Osteoblast (primary cell): ENCODE data around the gene SIM2. TPM values are rescaled to one million over a fixed set of nuclear protein-coding genes. Genes with fewer than 3 reads are reported as not detected.

ENCODE experiments used
- DNase-seq: peaks from one replicate; pipeline ENCODE4 v3.0.0; 2011; ENCODE audit warnings: low spot score, mixed read lengths; ENCODE audit not compliant: insufficient read length; ENCODE audit errors: missing footprints
- H2AFZ ChIP-seq: 2 replicates; pipeline ENCODE4 v1.6.0; 2011; ENCODE audit warnings: mild to moderate bottlenecking, low read length
- H3K27ac ChIP-seq: 2 replicates; pipeline ENCODE4 v1.5.1; 2011; ENCODE audit warnings: mild to moderate bottlenecking, low read depth, low read length, moderate library complexity
- H3K27me3 ChIP-seq: 2 replicates; pipeline ENCODE4 v1.6.0; 2012; ENCODE audit warnings: mild to moderate bottlenecking, control low read depth, inconsistent platforms, low read length, moderate library complexity; ENCODE audit not compliant: insufficient read depth
- H3K36me3 ChIP-seq: 2 replicates; pipeline ENCODE4 v1.5.1; 2011; ENCODE audit warnings: mild to moderate bottlenecking, low read length, control low read depth, moderate library complexity; ENCODE audit not compliant: insufficient read depth
- H3K4me1 ChIP-seq: 2 replicates; pipeline ENCODE4 v1.5.1; 2011; ENCODE audit warnings: mild to moderate bottlenecking, low read length, control low read depth, moderate library complexity; ENCODE audit not compliant: insufficient read depth
- H3K4me2 ChIP-seq: 2 replicates; pipeline ENCODE4 v1.6.0; 2011; ENCODE audit warnings: mild to moderate bottlenecking, low read length; ENCODE audit not compliant: insufficient read depth
- H3K4me3 ChIP-seq: fragments of 200-600 bp; sonication (generic); 3 replicates; pipeline ENCODE4 v1.5.1; 2012; ENCODE audit warnings: mild to moderate bottlenecking, low read length, inconsistent platforms; ENCODE audit not compliant: insufficient read depth
- H3K79me2 ChIP-seq: 2 replicates; pipeline ENCODE4 v1.6.0; 2012; ENCODE audit warnings: mild to moderate bottlenecking, low read length, control low read depth, inconsistent platforms; ENCODE audit not compliant: insufficient read depth
- H3K9me3 ChIP-seq: 2 replicates; pipeline ENCODE4 v1.5.1; 2011; ENCODE audit warnings: low read depth, low read length, control low read depth
- H4K20me1 ChIP-seq: 2 replicates; pipeline ENCODE4 v1.6.0; 2012; ENCODE audit warnings: mild to moderate bottlenecking, low read length, control low read depth; ENCODE audit not compliant: insufficient read depth
- CTCF ChIP-seq: IDR thresholded peaks from 2 replicates; pipeline ENCODE4 v1.5.1; 2011; ENCODE audit warnings: mild to moderate bottlenecking, low read depth, low read length, moderate library complexity; ENCODE audit errors: extremely low read depth
- total RNA-seq: library from RNA; depleted of rRNA; stranded (reverse); fragments of >200 nt; gene quantifications from 2 replicates; pipeline ENCODE4 v1.2.3, GENCODE V29; 2012

Gene SIM2
- total RNA-seq, 1 donor = 3.6 TPM

- no peak overlapping the region for H3K4me3 ChIP-seq
- H3K79me2 ChIP-seq = no peaks in the 10 kb centered on the region
- no peaks in the 10 kb centered on the region for H3K4me1 ChIP-seq
- TF ChIP-seq CTCF = no peak
- H3K4me2 ChIP-seq = no peak overlapping the region
- peaks cover 18% of the 10 kb centered on the region for H3K27me3 ChIP-seq
- no peaks in the 10 kb centered on the region for H3K9me3 ChIP-seq
- H4K20me1 ChIP-seq = no peaks in the 10 kb centered on the region
- no peak for DNase-seq
- H3K36me3 ChIP-seq = no peaks in the 10 kb centered on the region
- H2AFZ ChIP-seq = no peak overlapping the region
- no peak overlapping the region for H3K27ac ChIP-seq
These were observed 26.2 kb upstream of the SIM2 start for GRCh38 chr21:36672737-36673136.

GRCh38 chr21:36676039-36676950 is 22.6 kb upstream of the SIM2 start:
- Histone ChIP-seq H2AFZ (no peak overlapping the region), H3K4me2 (no peak overlapping the region), H3K27me3 (peaks cover 15% of the 10 kb centered on the region), H3K27ac (no peak overlapping the region), H3K4me3 (no peak overlapping the region), H4K20me1 (no peaks in the 10 kb centered on the region), H3K79me2 (no peaks in the 10 kb centered on the region), H3K9me3 (peaks cover 6% of the 10 kb centered on the region), H3K36me3 (no peaks in the 10 kb centered on the region), H3K4me1 (no peaks in the 10 kb centered on the region)
- no peak for TF ChIP-seq CTCF
- DNase-seq = no peak

- H3K27ac ChIP-seq = no peak overlapping the region
- no peak overlapping the region for H2AFZ ChIP-seq
- no peaks in the 10 kb centered on the region for H4K20me1 ChIP-seq
- H3K4me2 ChIP-seq = no peak overlapping the region
- TF ChIP-seq CTCF = no peak
- peaks cover 6% of the 10 kb centered on the region for H3K9me3 ChIP-seq
- peaks cover 15% of the 10 kb centered on the region for H3K27me3 ChIP-seq
- H3K79me2 ChIP-seq = no peaks in the 10 kb centered on the region
- DNase-seq = no peak
- H3K4me1 ChIP-seq = no peaks in the 10 kb centered on the region
- no peaks in the 10 kb centered on the region for H3K36me3 ChIP-seq
- no peak overlapping the region for H3K4me3 ChIP-seq
These were observed 21.5 kb upstream of the SIM2 start for GRCh38 chr21:36677443-36677842.

GRCh38 chr21:36678538-36678937 is 20.4 kb upstream of the SIM2 start:
- Histone ChIP-seq H3K4me2 (no peak overlapping the region), H3K27ac (no peak overlapping the region), H3K9me3 (peaks cover 6% of the 10 kb centered on the region), H3K27me3 (peaks cover 19% of the 10 kb centered on the region), H3K4me3 (no peak overlapping the region), H2AFZ (no peak overlapping the region), H3K36me3 (no peaks in the 10 kb centered on the region), H3K79me2 (no peaks in the 10 kb centered on the region), H3K4me1 (no peaks in the 10 kb centered on the region), H4K20me1 (no peaks in the 10 kb centered on the region)
- TF ChIP-seq CTCF = no peak
- DNase-seq = no peak
